GM18511 (cell line): ENCODE data around the gene PEX16.

ENCODE experiments used
- ATAC-seq: cut with Tn5 transposase; IDR thresholded peaks from one replicate; pipeline ENCODE4 v1.9.1; 2021; ENCODE audit warnings: mild to moderate bottlenecking, moderate library complexity; ENCODE audit not compliant: unreplicated experiment

The PEX16 gene

GRCh38 chr11:45917623-45918330 is at the start of gene PEX16:
TSS of gene PEX16 (minus strand) at chr11:45917877. CDS start at chr11:45917811, 66 bp downstream.
- peak; percentile 91 for ATAC-seq

DNA sequence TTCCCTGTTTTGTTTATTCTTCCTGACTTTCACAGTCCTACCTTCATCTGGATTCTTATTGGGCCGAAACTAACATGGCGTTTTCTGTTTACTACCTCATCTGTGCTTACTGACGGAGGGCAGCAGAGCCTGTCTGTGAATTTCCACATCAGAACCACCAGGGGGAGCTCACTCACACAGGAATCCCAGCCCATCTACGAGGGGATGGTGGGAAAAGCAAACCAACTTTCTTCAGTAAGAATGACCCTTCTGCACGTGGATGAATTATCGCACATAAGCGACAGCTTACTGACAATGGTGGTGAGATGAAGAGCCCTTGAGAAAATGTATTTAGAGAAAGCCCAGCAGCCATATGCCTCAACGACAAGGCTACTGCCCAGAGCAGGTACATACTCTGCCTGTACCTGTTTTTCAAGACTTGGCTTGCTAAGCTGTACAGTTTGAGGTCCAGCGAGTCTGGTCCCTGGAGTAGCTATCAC is 47.3 kb upstream of the PEX16 start:
- peak; percentile 76 for ATAC-seq

DNA sequence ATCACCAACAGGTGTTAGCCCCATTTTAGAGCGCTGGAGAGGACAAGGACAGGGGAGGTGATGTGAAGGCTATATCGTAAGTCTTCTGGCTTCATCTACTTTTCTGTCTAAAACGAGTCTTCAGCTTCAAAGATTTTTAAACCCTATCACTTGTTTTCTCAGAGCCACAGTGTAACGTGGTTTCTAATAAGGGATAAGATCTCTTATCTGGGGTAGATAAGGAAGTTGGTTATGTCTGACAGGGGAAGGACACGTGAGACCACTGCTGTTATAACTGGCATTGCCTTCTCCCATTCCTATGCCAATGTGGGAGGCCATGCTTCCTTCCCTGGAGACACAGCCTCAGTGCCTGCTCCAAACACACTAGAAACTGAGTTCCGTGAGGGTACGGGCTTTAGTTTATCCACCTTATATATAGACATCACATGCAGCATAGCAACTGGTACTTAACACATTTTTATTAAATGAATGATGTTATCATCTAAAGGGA is 44.1 kb upstream of the PEX16 start:
- ATAC-seq, result no peak

- ATAC-seq, result no peak
Measured at GRCh38 chr11:45960387-45961095, 42.9 kb upstream of the PEX16 start.

DNA sequence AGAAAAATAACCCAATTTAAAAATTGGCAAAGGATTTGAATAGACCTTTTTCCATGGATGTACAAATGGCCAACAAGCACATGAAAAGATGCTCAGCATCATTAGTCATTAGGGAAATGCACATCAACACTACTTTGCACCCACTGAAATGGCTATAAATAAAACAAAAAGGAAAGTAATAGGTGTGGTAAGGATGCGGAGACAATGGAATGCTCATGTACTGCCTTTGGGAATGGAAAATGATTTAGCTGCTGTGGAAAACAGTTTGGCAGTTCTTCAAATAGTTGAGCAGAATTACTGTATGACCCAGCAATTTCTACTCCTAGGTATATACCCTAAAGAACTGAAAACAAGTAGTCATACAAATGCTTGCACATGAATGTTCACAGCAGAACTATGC is 42.2 kb upstream of the PEX16 start:
- no peak for ATAC-seq

GRCh38 chr11:45949992-45950407 is 32.3 kb upstream of the PEX16 start:
- no peak for ATAC-seq

DNA sequence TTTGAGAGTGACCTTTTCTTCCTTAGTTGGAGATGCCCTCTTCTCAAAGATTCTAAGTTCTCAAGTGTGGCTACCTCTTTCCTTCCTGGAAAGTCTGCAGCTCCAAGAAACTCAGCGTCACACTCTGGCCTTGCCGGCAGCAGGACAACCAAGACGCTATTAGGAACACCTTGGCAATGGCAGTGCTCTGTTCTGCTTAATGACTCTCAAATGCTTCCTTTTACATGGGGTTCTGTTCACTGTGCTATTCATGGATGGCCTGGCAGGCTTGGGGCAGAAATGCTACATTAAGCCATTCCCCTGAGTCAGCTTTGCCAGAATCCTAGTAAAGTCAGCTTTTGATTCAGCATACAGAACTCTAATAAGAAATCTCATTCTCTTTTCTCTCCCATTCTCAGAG is 30.7 kb upstream of the PEX16 start:
- no peak for ATAC-seq

- no peak for ATAC-seq
Measured at GRCh38 chr11:45947885-45948284, 30.2 kb upstream of the PEX16 start.

- ATAC-seq, result no peak
Measured at GRCh38 chr11:45945397-45945999, 27.8 kb upstream of the PEX16 start.

DNA sequence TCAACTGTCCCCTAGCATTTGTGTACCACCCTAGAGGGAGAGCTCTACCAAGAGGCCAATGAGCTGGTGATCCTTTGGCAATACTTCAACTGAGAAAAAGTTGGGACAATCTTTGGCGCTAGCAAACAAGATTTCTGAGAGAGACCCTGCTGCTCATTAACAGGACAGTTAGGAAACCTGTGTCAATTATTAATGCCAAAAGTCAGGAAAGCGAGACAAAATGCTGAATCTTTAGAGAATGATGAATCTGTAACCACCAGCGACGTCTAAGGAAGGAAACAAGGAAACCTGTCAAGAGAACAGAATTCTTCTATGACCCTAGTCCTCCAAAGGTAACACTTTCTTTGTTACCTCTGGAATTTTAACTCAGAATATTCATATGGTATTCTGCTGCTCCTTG is 24.7 kb upstream of the PEX16 start:
- ATAC-seq, result no peak

DNA sequence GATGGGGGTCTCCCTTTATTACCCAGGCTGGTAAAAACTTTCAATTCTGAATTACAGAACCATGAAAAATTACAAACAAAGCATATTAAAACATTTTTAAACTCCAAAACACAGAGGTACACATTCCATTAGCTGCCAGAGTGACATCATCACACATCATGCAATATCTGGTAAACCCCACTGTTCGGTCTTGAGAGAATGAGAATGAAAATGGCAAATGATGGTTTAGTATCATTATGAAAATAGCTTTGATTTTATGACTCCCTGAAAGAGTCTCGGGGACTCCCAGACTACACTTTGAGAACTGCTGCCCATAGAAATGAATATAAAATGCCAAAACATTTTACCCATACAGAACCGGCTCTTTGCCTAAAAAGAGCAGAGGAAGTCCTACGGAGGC is 23.6 kb upstream of the PEX16 start:
- ATAC-seq, result no peak

- no peak for ATAC-seq
Measured at GRCh38 chr11:45939836-45940235, 22.2 kb upstream of the PEX16 start.

GRCh38 chr11:45937916-45938315 is 20.2 kb upstream of the PEX16 start:
- ATAC-seq, result no peak

GRCh38 chr11:45936511-45937054 is 18.9 kb upstream of the PEX16 start:
- ATAC-seq, result no peak

DNA sequence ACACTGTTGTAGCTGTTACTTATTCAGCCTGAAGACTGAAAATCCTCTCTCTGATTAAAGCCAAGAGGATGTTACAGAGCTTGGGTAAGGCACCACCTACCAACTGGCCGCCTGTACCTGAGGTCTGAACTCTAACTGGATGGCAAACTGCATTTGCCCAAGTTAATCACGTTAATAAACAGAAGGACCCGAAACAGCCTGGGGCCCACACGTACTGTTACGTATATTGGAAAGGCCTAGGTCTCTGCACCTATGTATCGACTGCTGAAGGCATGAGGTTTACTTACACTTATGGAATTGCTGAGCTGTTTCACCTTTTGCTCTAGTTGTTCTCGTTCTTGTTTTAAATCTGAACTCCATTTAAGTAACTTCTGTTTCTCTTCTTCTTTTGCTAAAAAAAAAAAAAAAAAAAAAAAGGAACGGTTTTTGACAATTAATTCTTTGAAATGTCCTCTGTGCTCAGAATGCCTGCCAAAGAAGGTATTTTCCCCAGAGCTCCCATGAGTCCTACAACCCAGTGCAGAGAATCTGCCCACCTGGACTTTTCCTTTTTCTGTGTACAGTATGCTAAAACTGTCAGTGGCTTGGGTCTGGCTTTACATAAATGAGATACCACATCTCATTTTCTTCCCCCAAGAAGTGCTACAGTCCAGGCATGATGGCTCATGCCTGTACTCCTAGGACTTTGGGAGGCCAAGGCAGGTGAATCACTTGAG is 17.8 kb upstream of the PEX16 start:
- no peak for ATAC-seq

DNA sequence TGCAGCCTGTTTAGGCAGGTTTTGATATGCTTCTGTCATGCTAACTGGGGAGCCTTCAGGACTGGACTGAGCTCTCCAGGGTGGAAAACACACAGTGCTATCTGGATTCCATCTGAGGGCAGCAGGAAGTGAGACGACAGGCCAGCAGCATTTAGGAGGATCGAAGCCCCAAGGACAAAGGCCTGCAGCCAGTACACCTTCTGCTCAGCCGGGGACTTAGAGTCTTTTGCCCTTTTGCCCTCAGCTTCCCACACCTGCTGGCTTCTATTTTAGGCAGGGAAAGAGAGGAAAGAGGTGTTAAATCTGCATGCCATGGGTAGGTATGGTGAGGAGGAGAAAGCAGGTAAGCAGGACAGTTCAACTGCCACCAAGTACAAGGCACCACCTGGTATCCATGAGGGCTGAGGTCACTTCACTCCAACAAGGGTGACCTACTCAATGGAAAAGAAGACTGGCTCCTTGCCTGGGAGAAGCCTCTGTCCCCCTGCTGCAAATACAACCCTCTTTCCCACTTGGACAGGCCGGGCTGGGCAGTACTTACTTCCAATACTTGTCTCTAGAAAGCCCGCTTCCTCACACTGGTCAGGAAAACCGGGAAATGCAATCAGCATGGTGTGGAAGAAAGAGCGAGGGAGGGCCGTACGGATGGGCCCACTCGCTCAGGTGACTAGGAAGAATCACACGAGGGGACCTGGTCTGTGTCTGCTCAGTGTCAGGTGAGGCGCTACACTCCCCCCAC is 17.1 kb upstream of the PEX16 start:
- ATAC-seq, result no peak

GRCh38 chr11:45933846-45934579 is 16.3 kb upstream of the PEX16 start:
- ATAC-seq, result no peak

GRCh38 chr11:45933131-45933831 is 15.6 kb upstream of the PEX16 start:
- no peak for ATAC-seq

DNA sequence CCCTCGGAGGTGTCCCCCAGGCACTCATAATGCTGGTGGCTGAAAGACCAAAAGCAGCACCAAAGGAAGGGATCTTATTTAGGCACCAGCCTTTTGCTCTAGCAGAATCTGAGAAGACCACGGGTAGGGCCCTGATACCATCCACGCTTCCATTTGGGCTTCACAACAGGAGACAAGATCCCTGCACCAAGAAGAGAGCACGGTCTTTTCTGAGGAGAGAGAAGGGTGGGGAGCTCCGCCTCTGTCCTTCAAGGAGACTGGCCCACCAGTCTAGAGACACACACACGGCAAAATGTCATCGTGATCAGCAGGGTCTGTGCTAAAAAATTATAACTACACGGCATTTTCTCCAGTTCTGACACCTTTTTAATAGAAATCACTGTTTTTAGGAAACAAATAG is 14.5 kb upstream of the PEX16 start:
- no peak for ATAC-seq
